ENCODE results near the gene GABRB2.

The GABRB2 gene

DNA sequence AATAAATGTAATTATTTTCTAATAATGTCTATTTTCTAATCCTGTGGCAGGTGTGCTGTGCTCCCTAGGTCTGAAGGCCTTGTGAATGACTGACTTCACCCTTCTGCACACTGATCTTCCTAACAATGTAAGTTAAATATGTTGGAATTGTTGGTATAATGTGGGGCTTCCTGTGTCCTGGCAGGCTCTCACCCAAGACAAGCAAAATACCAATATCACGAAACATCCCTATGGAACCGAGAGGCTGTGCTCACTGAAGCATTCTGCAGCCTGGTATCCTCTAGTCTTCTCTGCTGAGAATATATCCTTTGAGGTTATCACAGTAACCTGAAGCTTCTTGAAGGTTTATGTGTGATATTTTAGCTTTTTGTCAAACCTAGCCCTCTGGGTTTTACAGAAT is 159.4 kb downstream of the GABRB2 start:
- Histone ChIP-seq H3K4me3 (ENCODE audit: low read depth, low read length) (no peak overlapping the region), H3K27me3 (ENCODE audit: insufficient read depth, low read depth, severe bottlenecking) (peaks cover 50% of the 10 kb centered on the region), H3K9me3 (ENCODE audit: severe bottlenecking) (no peaks in the 10 kb centered on the region), H3K27ac (no peak overlapping the region), H3K36me3 (no peaks in the 10 kb centered on the region)
- no peak for DNase-seq
- TF ChIP-seq, protein P1, sequence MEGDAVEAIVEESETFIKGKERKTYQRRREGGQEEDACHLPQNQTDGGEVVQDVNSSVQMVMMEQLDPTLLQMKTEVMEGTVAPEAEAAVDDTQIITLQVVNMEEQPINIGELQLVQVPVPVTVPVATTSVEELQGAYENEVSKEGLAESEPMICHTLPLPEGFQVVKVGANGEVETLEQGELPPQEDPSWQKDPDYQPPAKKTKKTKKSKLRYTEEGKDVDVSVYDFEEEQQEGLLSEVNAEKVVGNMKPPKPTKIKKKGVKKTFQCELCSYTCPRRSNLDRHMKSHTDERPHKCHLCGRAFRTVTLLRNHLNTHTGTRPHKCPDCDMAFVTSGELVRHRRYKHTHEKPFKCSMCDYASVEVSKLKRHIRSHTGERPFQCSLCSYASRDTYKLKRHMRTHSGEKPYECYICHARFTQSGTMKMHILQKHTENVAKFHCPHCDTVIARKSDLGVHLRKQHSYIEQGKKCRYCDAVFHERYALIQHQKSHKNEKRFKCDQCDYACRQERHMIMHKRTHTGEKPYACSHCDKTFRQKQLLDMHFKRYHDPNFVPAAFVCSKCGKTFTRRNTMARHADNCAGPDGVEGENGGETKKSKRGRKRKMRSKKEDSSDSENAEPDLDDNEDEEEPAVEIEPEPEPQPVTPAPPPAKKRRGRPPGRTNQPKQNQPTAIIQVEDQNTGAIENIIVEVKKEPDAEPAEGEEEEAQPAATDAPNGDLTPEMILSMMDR (IDR thresholded peaks at IDR 0.05; ENCODE audit: low read depth, low read length) = no peak

DNA sequence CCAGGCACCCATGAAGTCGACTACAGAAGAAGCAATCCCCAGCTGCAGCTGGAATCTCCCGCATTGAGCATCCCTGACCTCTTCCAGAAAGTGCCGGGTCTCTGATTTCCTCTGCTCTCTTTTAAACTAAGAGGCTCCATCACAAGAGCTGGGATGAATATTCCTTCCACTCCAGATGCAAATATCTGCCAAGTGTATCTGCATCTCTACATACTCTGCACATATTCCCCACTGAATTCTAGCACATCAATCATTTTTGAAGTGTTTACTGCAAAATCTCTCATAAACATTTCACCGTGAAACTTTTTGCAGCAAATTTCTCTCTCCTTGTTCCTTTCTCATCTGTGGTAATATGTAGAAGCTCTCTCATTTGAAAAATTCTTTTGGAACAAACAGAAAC is 161.5 kb downstream of the GABRB2 start:
- DNase-seq = no peak

DNA sequence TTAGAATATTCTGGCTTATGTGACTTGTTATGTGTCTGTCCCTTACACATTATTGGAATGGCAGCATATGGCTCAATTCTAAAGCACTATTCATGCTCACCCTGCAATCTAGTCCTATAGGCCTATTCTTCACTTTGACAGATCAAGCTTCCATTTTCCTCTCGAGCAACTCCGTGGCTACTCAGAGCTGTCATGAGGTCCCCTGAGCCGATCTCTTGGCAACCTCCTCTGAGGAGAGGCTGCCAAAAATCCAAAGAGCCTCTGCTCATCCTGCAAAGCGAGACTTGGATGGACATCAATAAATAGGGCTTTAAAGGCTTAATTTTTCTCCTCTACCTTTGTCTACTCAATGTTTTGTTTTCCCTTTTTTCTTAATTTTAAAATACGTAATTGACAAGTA is 163.8 kb downstream of the GABRB2 start:
- TF ChIP-seq, protein P1 (IDR thresholded peaks at IDR 0.05; ENCODE audit: low read depth, low read length) = no peak
- H3K27ac ChIP-seq = no peak overlapping the region

More for the DNA sequence above, 161.5 kb downstream of the GABRB2 start:
- Histone ChIP-seq H3K27ac (no peak overlapping the region), H3K27me3 (ENCODE audit: insufficient read depth, low read depth, severe bottlenecking) (peaks cover 49% of the 10 kb centered on the region), H3K36me3 (no peaks in the 10 kb centered on the region), H3K9me3 (ENCODE audit: severe bottlenecking) (no peaks in the 10 kb centered on the region), H3K4me3 (ENCODE audit: low read depth, low read length) (no peak overlapping the region)
- TF ChIP-seq, protein P1 (IDR thresholded peaks at IDR 0.05; ENCODE audit: low read depth, low read length) = no peak

DNA sequence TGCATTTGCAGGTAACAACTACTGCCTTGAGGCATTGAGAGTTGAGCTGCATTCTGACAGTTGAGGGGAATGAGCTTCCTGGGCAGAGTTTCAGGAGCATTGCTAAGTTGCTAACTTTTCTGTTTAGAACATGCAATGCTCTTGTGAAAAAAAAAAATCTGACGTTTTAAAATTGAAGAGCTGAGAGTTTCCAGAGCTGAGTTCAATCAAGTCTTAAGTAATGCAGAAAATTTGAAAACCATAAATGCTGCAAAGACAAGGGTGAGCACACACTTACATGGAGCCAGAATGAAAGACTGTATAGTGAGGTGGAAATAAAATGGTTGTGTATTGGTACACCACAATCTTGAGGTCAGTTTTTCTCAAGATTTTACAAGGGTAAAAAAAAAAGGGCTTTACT is 166.0 kb downstream of the GABRB2 start:
- Histone ChIP-seq H3K27me3 (ENCODE audit: insufficient read depth, low read depth, severe bottlenecking) (peaks cover 48% of the 10 kb centered on the region), H3K4me3 (ENCODE audit: low read depth, low read length) (no peak overlapping the region), H3K36me3 (no peaks in the 10 kb centered on the region), H3K9me3 (ENCODE audit: severe bottlenecking) (no peaks in the 10 kb centered on the region), H3K27ac (no peak overlapping the region)
- TF ChIP-seq, protein P1 (IDR thresholded peaks at IDR 0.05; ENCODE audit: low read depth, low read length) = no peak
- no peak for DNase-seq

More for the DNA sequence above, 163.8 kb downstream of the GABRB2 start:
- Histone ChIP-seq H3K27me3 (ENCODE audit: insufficient read depth, low read depth, severe bottlenecking) (peaks cover 53% of the 10 kb centered on the region), H3K9me3 (ENCODE audit: severe bottlenecking) (no peaks in the 10 kb centered on the region), H3K4me3 (ENCODE audit: low read depth, low read length) (no peak overlapping the region), H3K36me3 (no peaks in the 10 kb centered on the region)
- DNase-seq = no peak

DNA sequence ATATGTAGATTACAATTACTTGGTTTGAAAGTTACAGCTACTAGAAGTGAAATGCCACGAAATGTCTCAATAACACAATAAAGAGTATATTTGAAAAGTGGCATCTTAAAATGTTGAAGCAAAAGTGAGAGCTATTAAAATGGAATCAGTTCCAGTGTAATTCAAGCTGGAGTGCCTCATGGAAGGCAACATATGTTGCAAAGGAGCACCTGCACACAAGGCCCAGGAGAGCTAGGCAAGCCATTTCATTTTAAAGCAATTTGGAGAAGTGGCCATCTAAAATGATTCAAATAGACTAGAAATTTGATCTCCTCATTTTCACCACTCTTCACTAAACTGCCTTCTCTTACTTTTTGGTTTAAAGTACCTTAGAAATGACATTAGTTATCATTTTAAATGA is 167.8 kb downstream of the GABRB2 start:
- Histone ChIP-seq H3K27me3 (ENCODE audit: insufficient read depth, low read depth, severe bottlenecking) (peaks cover 51% of the 10 kb centered on the region), H3K36me3 (no peaks in the 10 kb centered on the region), H3K27ac (no peak overlapping the region), H3K4me3 (ENCODE audit: low read depth, low read length) (no peak overlapping the region), H3K9me3 (ENCODE audit: severe bottlenecking) (no peaks in the 10 kb centered on the region)
- no peak for DNase-seq
- TF ChIP-seq, protein P1 (IDR thresholded peaks at IDR 0.05; ENCODE audit: low read depth, low read length) = no peak

DNA sequence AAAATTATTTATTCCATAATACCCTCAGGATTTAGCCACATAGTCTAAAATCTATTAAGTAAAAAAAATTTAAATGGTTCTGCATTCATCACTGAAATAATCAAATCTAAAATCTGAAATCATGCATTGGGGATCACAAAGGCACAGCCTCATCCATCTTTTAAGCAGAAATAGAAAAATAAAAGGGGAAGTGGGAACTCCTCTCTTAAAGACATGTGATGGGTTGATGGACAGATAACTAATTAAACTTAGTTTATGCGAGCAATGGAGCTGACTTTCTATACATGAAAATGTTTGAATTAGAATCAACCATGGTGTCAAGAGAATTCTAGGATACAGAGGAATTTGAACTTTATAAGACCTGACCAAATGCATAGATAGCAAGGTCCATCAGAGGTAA is 170.5 kb downstream of the GABRB2 start:
- no peaks in the 10 kb centered on the region for H3K36me3 ChIP-seq
- no peak overlapping the region for H3K27ac ChIP-seq
- no peak overlapping the region for H3K4me3 ChIP-seq (ENCODE audit: low read depth, low read length)
- TF ChIP-seq, protein P1 (IDR thresholded peaks at IDR 0.05; ENCODE audit: low read depth, low read length) = no peak
- H3K9me3 ChIP-seq (ENCODE audit: severe bottlenecking) = no peaks in the 10 kb centered on the region
- H3K27me3 ChIP-seq (ENCODE audit: insufficient read depth, low read depth, severe bottlenecking) = peaks cover 40% of the 10 kb centered on the region
- no peak for DNase-seq
